Activated T-helper 9 cell treated with anti-CD3 and anti-CD28 coated beads, Interleukin-2, amount 50 U/mL, for 16 hours (primary cell): ENCODE measurements around the gene TRAIP.
"Not testable (repeated sequence)": the region's sequence is repeated elsewhere in the genome, so short reads cannot be mapped to it uniquely, and the experiment has no call there.

ENCODE experiments used
- DNase-seq: peaks from one replicate; pipeline ENCODE4 v3.0.0-alpha.2; 2020; ENCODE audit warnings: low read depth

The TRAIP gene

GRCh38 chr3:49856181-49857005 is at the start of gene TRAIP:
Gene TRAIP (minus strand): TSS chr3:49856564. CDS start chr3:49856453, 111 bp downstream.
- peak; percentile 85 for DNase-seq

GRCh38 chr3:49904448-49904847 is 48.1 kb upstream of the TRAIP start:
- DNase-seq = not testable (repeated sequence)

GRCh38 chr3:49903451-49904424 is 47.4 kb upstream of the TRAIP start, which contains the start of gene MST1R:
Gene MST1R (minus strand): TSS chr3:49903873. CDS start chr3:49903609, 264 bp downstream.
- DNase-seq = peak; percentile 70

GRCh38 chr3:49902511-49903345 is 46.4 kb upstream of the TRAIP start:
- DNase-seq = no peak

- DNase-seq = no peak
Measured at GRCh38 chr3:49901366-49902339, 45.3 kb upstream of the TRAIP start.

- no peak for DNase-seq
Measured at GRCh38 chr3:49900491-49901153, 44.3 kb upstream of the TRAIP start.

GRCh38 chr3:49899815-49900214 is 43.5 kb upstream of the TRAIP start:
- DNase-seq = no peak

- DNase-seq = no peak
Measured at GRCh38 chr3:49898991-49899390, 42.6 kb upstream of the TRAIP start.

GRCh38 chr3:49896345-49896744 is 40.0 kb upstream of the TRAIP start:
- no peak for DNase-seq

- no peak for DNase-seq
Measured at GRCh38 chr3:49895791-49896190, 39.4 kb upstream of the TRAIP start.

GRCh38 chr3:49889296-49889695 is 32.9 kb upstream of the TRAIP start:
- no peak for DNase-seq

GRCh38 chr3:49886922-49887265 is 30.5 kb upstream of the TRAIP start:
- no peak for DNase-seq

- no peak for DNase-seq
Measured at GRCh38 chr3:49883998-49884397, 27.6 kb upstream of the TRAIP start.

GRCh38 chr3:49882166-49882565 is 25.8 kb upstream of the TRAIP start:
- DNase-seq = no peak

GRCh38 chr3:49880581-49881315 is 24.4 kb upstream of the TRAIP start:
- no peak for DNase-seq

GRCh38 chr3:49879721-49880120 is 23.4 kb upstream of the TRAIP start:
- no peak for DNase-seq

- no peak for DNase-seq
Measured at GRCh38 chr3:49878686-49879085, 22.3 kb upstream of the TRAIP start.

- DNase-seq = no peak
Measured at GRCh38 chr3:49877716-49878115, 21.4 kb upstream of the TRAIP start.

- DNase-seq = no peak
Measured at GRCh38 chr3:49876567-49876966, 20.2 kb upstream of the TRAIP start.
